Measurements from ENCODE around the gene HSPBP1. TPM values are rescaled to one million over a fixed set of nuclear protein-coding genes. Genes with fewer than 3 reads are reported as not detected.
"Not testable (repeated sequence)": the region's sequence is repeated elsewhere in the genome, so short reads cannot be mapped to it uniquely, and the experiment has no call there.

HSPBP1 gene
- total RNA-seq, 1 experiment from 2014 or later, result 72.8 TPM

GRCh38 chr19:55227241-55228014 lies 52.5 kb downstream of the HSPBP1 start:
- no peak for DNase-seq
- Mint-ChIP-seq H3K27ac (ENCODE audit: unreplicated experiment) (peak overlapping the region; percentile 16), H3K4me3 (ENCODE audit: low read depth, unreplicated experiment) (no peak overlapping the region), H3K4me1 (ENCODE audit: low read depth, unreplicated experiment) (no peaks in the 10 kb centered on the region), H3K27me3 (ENCODE audit: unreplicated experiment) (no peaks in the 10 kb centered on the region), H3K36me3 (ENCODE audit: insufficient read depth, unreplicated experiment) (peaks cover 54% of the 10 kb centered on the region), H3K9me3 (ENCODE audit: low read depth, unreplicated experiment) (no peaks in the 10 kb centered on the region)
- intact Hi-C loops (cut with micrococcal nuclease; ENCODE audit: unreplicated experiment), result no loop called here
- CTCF ChIA-PET, result no interaction called here
- no peak for TF ChIP-seq CTCF (IDR thresholded peaks at IDR 0.05; ENCODE audit: unreplicated experiment)
- no TSS peak for BruUV-seq (replicated peaks)

GRCh38 chr19:55226788-55227187 lies 53.1 kb downstream of the HSPBP1 start:
- Mint-ChIP-seq H3K4me1 (ENCODE audit: low read depth, unreplicated experiment) (no peaks in the 10 kb centered on the region), H3K4me3 (ENCODE audit: low read depth, unreplicated experiment) (no peak overlapping the region), H3K9me3 (ENCODE audit: low read depth, unreplicated experiment) (no peaks in the 10 kb centered on the region), H3K27me3 (ENCODE audit: unreplicated experiment) (no peaks in the 10 kb centered on the region), H3K27ac (ENCODE audit: unreplicated experiment) (peak overlapping the region; percentile 16), H3K36me3 (ENCODE audit: insufficient read depth, unreplicated experiment) (peaks cover 48% of the 10 kb centered on the region)
- CTCF ChIA-PET, result no interaction called here
- intact Hi-C loops (cut with micrococcal nuclease; ENCODE audit: unreplicated experiment), result no loop called here
- no peak for DNase-seq
- no TSS peak for BruUV-seq (replicated peaks)
- TF ChIP-seq CTCF (IDR thresholded peaks at IDR 0.05; ENCODE audit: unreplicated experiment), result no peak

- H3K27me3 Mint-ChIP-seq (ENCODE audit: unreplicated experiment), result no peaks in the 10 kb centered on the region
- H3K9me3 Mint-ChIP-seq (ENCODE audit: low read depth, unreplicated experiment), result no peaks in the 10 kb centered on the region
- no peak for TF ChIP-seq CTCF (IDR thresholded peaks at IDR 0.05; ENCODE audit: unreplicated experiment)
- no peaks in the 10 kb centered on the region for H3K4me1 Mint-ChIP-seq (ENCODE audit: low read depth, unreplicated experiment)
- BruUV-seq (replicated peaks), result no TSS peak
- intact Hi-C loops (cut with micrococcal nuclease; ENCODE audit: unreplicated experiment), result no loop called here
- peaks cover 48% of the 10 kb centered on the region for H3K36me3 Mint-ChIP-seq (ENCODE audit: insufficient read depth, unreplicated experiment)
- H3K27ac Mint-ChIP-seq (ENCODE audit: unreplicated experiment), result peak overlapping the region; percentile 16
- no peak for DNase-seq
- no peak overlapping the region for H3K4me3 Mint-ChIP-seq (ENCODE audit: low read depth, unreplicated experiment)
- CTCF ChIA-PET, result no interaction called here
Measured at GRCh38 chr19:55226273-55226672, 53.6 kb downstream of the HSPBP1 start.

- Mint-ChIP-seq H3K4me1 (ENCODE audit: low read depth, unreplicated experiment) (no peaks in the 10 kb centered on the region), H3K27me3 (ENCODE audit: unreplicated experiment) (no peaks in the 10 kb centered on the region), H3K36me3 (ENCODE audit: insufficient read depth, unreplicated experiment) (peaks cover 54% of the 10 kb centered on the region), H3K9me3 (ENCODE audit: low read depth, unreplicated experiment) (peaks cover 2% of the 10 kb centered on the region), H3K27ac (ENCODE audit: unreplicated experiment) (peak overlapping the region; percentile 33), H3K4me3 (ENCODE audit: low read depth, unreplicated experiment) (no peak overlapping the region)
- BruUV-seq (replicated peaks), result no TSS peak
- no peak for DNase-seq
- intact Hi-C loops (cut with micrococcal nuclease; ENCODE audit: unreplicated experiment), result no loop called here
- no peak for TF ChIP-seq CTCF (IDR thresholded peaks at IDR 0.05; ENCODE audit: unreplicated experiment)
- CTCF ChIA-PET, result no interaction called here
Measured at GRCh38 chr19:55225415-55225958, 54.4 kb downstream of the HSPBP1 start.

- intact Hi-C loops (cut with micrococcal nuclease; ENCODE audit: unreplicated experiment); H3K27ac Mint-ChIP-seq (ENCODE audit: unreplicated experiment); DNase-seq; H3K4me1 Mint-ChIP-seq (ENCODE audit: low read depth, unreplicated experiment); H3K4me3 Mint-ChIP-seq (ENCODE audit: low read depth, unreplicated experiment); H3K27me3 Mint-ChIP-seq (ENCODE audit: unreplicated experiment); H3K9me3 Mint-ChIP-seq (ENCODE audit: low read depth, unreplicated experiment); BruUV-seq (replicated peaks); CTCF ChIA-PET: not testable (repeated sequence)
- peaks cover 56% of the 10 kb centered on the region for H3K36me3 Mint-ChIP-seq (ENCODE audit: insufficient read depth, unreplicated experiment)
Measured at GRCh38 chr19:55224679-55225414, 55.1 kb downstream of the HSPBP1 start.
